NCI-H2107 treated with DMSO at 0.1 percent for 48 hours (cell line): ENCODE results near the gene SLC11A1.

Source experiments
- DNase-seq: peaks from one replicate; lab custom pipeline; 2025; ENCODE audit not compliant: unreplicated experiment; lab: John Stamatoyannopoulos, UW

Gene SLC11A1

DNA sequence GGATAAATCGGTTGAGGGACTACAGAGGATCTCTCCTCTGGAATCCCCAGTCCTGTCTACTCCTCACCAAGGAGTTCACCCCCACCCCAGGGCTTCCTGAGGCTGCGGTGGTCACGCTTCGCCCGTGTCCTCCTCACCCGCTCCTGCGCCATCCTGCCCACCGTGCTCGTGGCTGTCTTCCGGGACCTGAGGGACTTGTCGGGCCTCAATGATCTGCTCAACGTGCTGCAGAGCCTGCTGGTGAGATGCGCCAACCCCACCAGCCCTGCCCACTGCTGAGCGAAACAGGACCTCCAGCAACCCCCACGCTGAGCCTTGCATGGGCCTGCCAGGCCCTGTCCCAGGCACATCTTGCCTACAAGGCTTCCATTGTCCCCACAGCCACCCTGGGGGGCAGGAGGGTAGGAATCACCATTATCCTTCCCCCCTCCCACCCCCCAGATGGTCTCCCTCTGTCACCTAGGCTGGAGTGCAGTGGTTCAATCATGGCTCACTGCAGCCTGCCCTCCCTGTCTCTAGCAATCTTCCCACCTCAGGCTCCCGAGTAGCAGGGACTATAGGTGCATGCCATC, 10.9 kb downstream of the SLC11A1 start:
- no peak for DNase-seq

DNA sequence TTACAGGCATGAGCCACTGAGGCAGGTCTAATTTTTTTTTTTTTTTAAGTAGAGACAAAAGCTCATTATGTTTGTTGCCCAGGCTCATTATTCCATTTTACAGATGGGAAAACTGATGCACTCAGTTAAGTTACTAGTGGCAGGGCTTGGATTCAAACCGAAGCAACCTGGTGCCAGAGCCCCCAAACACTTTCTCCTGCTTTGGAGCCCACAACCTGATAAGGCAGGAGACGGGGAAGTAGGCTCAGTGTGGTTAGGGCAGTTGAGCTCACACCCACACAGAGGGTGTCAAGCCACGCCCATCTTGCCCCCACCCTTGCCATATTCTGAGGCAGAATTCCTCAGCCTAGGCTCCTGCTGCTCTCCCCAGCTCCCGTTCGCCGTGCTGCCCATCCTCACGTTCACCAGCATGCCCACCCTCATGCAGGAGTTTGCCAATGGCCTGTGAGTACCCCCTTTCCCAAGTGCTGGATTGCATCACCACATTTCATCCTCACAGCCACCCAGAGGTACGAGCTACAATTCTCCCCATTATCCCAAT, 11.7 kb downstream of the SLC11A1 start:
- DNase-seq, result no peak

DNA sequence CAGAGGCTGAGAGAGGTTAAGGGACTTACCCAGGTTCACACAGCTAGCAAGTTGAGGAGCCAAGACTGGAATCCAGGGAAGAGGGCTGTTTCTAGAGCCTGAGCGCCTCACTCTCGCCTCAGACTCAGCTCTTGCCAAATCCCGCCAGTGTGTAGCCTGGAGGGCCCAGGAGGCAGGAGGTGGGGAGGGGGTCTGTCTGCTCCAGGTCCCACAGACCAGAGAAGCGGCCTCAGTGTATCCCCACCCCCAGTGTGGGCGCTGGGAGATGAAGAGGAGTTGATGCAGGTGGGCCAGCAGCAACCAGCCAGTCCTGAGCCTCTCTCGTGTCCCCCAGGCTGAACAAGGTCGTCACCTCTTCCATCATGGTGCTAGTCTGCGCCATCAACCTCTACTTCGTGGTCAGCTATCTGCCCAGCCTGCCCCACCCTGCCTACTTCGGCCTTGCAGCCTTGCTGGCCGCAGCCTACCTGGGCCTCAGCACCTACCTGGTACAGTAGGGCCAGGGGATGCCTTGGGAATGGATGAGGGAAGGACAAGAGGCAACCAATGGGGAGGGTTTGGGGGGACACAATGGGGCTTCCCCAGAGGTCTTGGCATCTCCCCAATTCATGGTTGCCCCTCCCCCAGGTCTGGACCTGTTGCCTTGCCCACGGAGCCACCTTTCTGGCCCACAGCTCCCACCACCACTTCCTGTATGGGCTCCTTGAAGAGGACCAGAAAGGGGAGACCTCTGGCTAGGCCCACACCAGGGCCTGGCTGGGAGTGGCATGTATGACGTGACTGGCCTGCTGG, 12.4 kb downstream of the SLC11A1 start:
- no peak for DNase-seq

DNA sequence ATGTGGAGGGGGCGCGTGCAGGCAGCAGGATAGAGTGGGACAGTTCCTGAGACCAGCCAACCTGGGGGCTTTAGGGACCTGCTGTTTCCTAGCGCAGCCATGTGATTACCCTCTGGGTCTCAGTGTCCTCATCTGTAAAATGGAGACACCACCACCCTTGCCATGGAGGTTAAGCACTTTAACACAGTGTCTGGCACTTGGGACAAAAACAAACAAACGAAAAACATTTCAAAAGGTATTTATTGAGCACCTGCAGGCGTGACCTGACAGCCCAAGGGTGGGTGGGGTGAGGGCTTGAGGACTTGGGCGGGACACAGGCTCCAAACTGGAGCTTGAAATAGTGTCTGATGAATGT, 13.0 kb downstream of the SLC11A1 start:
- no peak for DNase-seq

DNA sequence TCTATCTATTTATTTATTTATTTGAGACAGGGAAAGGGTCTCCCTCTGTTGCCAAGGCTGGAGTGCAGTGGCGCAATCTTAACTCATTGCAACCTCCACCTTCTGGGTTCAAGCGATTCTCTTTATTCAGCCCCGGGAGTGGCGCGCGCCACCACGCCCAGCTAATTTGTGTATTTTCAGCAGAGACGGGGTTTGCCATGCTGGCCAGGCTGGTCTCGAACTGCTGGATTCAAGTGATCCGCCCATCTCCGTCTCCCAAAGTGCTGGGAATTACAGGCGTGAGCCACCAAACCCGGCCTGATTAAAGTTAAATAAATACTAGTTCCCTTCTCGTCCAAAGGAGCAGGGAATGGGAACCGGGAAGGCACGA, 13.4 kb downstream of the SLC11A1 start:
- DNase-seq, result no peak

DNA sequence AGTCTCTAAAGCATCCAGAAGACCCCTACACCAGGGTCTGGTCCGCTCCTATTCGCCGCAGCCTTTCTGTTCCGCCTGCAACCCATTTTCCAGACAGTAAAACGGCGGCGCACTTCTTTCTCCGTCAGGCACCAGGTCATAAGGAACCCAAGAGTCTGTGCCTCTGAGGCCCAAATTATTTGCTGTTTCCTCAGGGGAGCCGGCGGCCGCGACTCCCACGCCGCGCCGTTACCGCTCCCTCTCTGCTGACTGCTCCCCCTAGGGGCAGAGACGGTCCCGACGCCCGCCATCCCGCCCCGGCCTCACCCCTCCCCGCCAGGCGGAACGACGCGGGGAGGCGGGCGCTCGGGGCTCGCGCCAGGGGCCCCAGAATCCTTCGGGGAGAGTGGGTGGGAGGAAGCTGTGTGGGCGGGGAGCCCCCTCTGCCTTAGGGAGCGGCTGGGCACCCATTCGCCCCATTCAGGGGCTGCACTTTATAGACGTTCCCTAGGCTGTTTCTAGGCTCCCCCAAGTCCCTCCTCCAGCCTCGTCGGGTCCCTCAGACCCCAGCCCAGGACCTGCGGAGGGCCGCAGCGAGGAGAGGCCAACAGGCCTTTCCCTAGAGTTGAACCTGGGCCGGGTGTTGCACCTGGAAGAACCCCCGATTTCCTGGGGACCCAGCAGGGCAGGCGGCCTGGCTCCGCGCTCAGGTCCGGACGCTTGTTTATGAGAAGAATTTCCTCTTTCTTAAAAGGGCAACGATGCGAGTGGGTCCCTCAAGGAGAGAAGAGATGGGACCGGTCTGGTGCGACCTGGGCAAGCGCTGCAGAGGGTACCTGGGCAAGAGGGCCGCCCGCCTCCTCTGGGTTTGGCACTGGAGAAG, 14.0 kb downstream of the SLC11A1 start:
- DNase-seq, result peak; percentile 53

DNA sequence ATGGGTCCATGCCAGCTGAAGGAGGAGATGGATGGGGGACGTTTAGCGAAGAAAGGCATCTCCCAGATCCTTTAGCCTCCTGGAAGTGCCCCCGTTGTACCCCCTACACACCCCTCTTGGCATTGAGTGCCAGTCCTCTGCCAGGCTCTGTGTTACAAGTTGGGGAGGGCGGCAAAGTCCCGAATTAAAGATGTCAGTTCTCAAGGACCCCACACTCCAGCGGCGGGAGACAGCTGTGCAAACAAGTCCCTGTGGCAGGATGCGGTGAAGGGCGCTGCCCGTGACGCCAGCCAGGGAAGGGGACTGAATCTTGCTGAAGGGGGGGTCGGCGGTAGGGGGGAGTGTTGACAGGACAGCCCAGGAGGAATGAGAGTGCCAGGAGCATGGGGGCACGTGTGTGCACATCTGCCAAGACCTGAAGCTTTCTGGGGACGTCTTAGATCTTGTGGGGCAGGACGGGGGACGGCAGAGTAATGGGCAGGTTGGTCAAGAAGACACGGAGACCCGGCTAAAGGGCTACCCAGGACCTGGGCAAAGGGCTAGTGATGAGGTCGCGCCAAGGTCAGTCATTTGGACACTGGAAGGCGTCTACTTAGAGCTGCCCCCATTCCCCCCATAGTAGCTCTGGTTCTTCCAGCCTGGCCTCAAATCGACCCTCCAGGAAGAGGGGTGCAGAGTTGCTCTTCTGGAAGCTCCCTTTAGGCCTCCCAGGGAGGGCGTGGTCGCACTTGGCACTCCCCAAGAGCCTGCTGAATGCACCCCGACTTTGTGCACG, 14.8 kb downstream of the SLC11A1 start:
- DNase-seq, result peak; percentile 42

DNA sequence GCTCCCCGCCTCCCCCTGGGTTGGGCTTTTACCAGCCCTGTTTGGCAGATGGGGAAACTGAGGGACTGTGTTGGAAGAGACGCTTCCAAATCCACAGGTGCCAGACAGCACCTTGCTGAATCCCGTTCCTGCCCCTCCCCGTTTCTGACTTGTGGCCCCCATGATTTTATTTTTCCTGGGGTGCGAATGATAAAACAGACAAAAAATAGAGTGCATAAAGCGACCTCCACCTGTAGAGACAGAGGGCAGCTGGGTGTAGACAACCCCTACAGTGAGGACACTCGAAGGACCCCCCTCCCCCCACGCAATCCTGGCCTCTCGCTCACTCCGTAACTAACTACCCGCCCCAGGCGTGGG, 15.4 kb downstream of the SLC11A1 start:
- no peak for DNase-seq

DNA sequence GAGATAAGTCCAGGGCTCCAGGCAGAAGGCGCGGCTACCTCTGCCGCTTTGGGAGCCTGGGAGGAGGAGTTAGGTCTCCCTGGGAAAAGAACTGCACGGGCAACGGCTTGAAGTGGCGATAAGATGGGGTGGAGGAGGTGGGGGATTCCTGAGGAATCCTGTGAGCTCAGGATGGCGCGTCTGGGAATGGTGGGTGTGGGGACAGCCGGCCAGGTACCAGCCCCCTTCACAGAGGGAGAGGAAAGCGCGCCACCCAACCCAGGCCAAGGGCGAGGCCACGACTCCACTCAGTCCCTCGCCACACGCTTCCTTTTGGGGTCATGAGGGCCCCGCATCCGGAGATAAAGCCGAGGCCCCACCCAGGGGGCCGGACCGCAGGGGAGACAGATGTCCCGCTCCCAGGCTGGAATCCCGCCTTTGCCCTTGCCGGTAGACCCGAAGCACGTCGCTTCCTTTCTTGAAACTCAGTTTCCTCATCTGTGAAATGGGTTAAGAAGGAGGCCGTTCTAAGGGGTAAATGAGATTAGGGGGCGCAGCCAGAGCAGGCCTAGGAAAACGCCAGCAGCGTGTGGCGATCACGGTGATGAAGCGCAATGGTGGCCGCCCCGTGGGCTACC, 15.9 kb downstream of the SLC11A1 start:
- no peak for DNase-seq

DNA sequence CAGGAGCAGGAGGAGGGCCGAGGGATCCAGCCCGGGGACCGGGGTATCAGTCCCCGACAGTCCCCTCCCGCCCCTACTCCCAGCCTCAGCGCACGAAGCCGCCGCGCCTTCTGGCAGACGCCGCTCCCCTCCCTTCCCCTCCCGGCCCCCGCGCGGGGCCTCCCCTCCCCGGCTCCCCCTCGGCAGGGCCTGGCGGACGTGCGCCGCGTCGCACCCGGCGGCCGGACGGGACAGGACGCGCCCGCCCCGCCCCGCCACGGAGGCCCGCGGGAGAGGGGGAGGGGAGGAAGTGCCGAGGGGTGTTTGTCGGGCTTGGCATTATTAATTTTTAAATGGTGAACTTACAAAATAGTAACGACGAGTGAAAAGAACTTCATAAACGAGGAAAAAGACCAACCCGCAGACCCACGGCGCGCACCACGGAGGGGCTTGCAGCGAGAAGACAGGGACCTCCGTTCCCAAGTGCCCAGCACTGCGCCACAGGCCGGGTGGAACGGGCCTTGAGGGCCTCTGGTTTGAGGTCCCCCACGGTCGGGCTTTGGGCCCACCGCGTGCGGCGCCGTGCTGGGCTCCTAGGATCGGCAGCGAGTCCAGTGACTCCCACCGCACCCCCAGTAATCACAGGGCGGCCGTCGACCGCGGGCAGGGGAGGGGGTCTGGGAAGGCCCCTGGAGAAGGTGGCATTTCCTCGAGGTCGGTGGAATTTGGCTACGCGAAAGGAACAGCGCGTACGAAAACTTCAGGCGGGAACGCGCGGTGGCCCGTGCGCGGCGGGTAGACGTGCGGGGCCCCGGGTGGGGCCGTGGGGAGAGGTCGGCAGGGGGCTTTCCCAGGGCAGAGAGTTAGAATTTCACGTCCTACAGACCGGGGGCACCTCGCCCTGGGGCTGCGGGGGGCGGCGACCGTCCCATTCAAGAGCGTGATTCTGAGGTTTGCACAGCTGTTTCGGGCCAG, 16.6 kb downstream of the SLC11A1 start:
- DNase-seq, result no peak

DNA sequence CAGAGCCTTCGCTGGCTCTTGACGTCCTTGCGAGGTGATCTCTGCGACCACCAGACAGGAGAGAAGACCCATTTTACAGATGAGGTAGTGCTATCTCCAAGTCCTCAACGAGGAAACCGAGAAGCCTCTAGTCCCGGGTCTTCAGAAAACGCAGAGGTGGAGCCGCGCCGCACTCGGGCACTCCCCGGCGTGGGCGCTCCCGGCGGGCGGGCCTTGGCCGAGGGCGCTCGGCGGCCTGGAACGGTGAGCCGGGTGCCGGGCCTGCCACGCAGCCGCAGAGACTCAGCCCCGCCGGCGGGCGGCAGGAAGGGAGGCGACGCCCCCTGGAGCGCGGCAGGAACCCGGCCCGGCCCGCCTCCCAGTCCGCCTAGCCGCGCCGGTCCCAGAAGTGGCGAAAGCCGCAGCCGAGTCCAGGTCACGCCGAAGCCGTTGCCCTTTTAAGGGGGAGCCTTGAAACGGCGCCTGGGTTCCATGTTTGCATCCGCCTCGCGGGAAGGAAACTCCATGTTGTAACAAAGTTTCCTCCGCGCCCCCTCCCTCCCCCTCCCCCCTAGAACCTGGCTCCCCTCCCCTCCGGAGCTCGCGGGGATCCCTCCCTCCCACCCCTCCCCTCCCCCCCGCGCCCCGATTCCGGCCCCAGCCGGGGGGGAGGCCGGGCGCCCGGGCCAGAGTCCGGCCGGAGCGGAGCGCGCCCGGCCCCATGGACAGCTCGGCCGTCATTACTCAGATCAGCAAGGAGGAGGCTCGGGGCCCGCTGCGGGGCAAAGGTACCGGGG, 17.5 kb downstream of the SLC11A1 start, which contains the start of gene CTDSP1:
CTDSP1 (plus strand) TSS at position 478 of the 776 bp plus-strand sequence; CDS start at position 701, 223 bp downstream.
- DNase-seq, result peak; percentile 69

DNA sequence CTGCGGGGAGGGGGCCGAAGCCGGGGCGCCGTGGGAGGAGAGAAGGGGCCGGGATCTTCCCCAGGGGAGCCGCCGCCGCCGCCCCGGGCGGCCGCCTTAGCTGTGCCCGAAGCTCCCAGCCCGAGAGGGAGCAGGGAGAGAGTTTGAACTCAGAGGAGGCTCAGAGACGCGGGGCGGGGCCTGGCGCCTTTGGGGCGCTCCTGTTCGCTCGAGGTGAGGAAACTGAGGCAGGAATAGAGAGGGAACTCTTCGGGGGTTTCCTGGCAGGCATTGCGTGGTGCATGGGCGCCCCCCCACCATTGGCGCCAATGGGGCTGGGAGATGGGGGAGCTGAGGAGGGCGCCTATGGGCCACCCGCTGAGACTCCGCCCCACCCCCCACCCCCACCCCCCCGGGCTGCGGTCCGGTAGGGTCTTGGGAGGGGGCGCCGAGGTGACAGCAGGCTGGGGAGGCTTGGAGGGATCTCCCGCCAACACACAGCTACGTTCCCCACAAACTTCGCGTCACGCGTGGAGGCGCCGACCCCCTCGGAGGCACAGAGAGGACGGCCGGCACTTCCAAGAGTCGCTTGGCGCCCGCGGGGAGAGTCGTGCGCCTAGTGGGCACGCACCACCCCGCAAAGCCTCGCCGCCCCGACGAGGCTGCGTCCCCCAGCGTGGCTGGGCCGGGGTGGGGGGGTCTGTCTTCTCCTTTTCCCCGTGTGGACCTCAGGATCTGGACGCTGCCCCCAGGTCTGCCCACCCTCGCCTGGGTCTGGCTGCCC, 18.3 kb downstream of the SLC11A1 start:
- no peak for DNase-seq

DNA sequence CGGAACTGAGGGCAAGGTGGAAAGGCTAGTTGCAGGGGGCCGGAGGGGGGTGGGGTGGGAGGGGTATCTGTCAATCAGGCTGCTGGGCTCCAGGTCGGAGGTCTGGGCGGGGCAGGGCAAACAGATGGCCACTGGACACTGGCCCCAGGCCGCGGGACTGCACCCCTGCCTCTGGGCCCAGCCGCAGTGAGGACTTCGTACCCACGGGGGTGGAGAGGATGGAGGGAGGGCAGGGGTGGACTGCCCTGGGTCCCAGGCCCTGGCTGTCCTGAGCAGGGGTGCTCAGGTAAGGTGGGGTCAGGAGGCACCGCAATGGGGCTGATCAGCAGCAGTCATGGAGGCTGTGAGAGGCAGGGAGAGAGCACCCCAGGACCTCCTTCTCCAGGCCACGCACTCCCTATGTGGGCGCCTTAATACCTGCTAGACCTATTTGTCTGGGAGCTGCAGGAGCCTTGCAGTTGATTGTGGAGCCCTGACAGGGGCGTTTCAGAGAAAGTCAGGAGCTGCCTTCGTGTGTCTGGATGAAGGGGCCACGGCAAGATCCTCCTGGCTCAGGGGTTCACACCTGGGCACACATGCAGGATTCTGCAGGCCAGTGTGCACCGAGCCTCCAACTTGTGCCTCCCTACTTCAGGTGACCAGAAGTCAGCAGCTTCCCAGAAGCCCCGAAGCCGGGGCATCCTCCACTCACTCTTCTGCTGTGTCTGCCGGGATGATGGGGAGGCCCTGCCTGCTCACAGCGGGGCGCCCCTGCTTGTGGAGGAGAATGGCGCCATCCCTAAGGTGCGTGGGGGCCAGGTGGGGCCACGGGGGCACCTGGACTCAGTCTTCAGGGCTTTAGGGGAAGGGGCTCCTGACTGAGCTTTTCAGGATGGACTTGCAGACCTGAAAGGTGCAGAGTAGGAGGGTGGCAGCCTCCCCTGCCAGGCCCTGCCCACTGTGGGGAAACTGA, 19.1 kb downstream of the SLC11A1 start:
- DNase-seq, result no peak

DNA sequence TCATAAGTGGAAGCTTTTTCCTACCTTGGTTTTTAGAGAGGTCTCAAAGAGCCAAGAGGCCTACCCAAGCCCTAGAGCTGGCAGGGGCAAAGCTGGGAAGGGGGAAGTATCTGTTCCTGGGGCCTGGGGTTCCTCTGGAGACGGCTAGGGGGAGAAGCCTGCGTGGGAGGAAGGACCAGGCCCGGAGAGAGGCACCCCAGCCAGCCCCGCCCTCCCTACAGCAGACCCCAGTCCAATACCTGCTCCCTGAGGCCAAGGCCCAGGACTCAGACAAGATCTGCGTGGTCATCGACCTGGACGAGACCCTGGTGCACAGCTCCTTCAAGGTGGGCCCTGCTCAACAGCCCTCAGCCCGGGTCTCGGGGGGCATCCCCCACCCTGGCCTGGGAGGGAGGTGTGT, 19.8 kb downstream of the SLC11A1 start:
- DNase-seq, result no peak

DNA sequence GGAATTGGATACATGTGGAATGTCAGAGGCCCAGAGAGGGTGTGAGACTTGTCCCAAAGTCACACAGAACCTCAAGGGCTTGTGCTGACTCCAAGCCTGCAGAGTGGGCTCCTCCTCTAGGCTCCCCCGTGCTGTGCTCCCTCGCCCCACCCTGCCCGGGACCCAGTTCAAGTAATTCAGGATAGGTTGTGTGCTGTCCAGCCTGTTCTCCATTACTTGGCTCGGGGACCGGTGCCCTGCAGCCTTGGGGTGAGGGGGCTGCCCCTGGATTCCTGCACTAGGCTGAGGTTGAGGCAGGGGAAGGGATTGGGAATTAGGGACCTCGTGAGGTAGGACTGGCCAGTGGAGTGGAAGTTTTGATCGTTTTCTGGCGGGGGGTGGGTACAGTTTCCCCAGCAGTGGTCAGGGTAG, 20.4 kb downstream of the SLC11A1 start:
- DNase-seq, result no peak

DNA sequence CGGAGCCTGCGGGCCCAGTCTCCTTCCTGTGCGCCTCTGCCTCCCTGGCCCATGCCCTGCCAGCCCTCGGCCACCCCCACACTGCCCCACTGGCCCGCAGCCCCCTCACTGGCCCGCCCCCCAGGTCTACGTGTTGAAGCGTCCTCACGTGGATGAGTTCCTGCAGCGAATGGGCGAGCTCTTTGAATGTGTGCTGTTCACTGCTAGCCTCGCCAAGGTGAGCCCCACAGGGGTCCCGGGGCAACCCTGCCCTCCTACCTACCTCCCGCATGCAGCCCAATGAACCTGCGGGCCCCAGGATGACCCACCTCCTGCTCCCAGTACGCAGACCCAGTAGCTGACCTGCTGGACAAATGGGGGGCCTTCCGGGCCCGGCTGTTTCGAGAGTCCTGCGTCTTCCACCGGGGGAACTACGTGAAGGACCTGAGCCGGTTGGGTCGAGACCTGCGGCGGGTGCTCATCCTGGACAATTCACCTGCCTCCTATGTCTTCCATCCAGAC, 20.9 kb downstream of the SLC11A1 start:
- no peak for DNase-seq

DNA sequence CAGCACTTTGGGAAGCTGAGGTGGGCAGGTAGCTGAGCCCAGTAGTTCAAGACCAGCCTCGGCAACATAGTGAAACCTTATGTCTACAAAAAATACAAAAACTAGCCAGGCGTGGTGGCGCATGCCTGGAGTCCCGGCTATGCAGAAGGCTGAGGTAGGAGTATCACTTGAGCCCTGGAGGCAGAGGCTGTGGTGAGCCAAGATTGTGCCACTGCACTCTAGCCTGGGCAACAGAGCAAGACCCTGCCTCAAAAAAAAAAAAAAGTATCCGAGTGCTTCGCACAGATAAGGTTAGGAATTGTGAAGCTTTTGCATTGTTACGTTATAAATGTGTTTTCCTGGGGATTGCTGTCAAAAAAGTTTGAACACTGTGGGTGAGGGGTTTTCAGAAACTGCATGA, 21.7 kb downstream of the SLC11A1 start:
- DNase-seq, result no peak
